Urinary bladder (tissue), 4 donors: ENCODE measurements around the gene BMERB1. TPM values are rescaled to one million over a fixed set of nuclear protein-coding genes. Genes with fewer than 3 reads are reported as not detected.

Experiments used
- DNase-seq: peaks from one replicate; pipeline ENCODE4 v3.0.0-alpha.2; 2015; ENCODE audit errors: extremely low spot score
- H3K27ac ChIP-seq: one replicate; pipeline ENCODE4 v1.5.1; 2013; ENCODE audit warnings: low read depth, mild to moderate bottlenecking, moderate library complexity
- H3K36me3 ChIP-seq: one replicate; pipeline ENCODE4 v1.6.1; 2013; ENCODE audit warnings: mild to moderate bottlenecking, moderate library complexity; ENCODE audit not compliant: insufficient read depth
- H3K4me1 ChIP-seq: one replicate; pipeline ENCODE4 v1.6.1; 2013; ENCODE audit warnings: mild to moderate bottlenecking, moderate library complexity; ENCODE audit not compliant: insufficient read depth
- H3K4me3 ChIP-seq: one replicate; pipeline ENCODE4 v1.5.1; 2013; ENCODE audit warnings: low read depth, low read length
- WGBS: extraction: QIAGEN DNeasy Blood & Tissue Kit; methylation state at CpG from one replicate; pipeline ENCODE4 v1.1.7; 2013; 5-methylcytosine and 5-hydroxymethylcytosine counted together
- polyA plus RNA-seq: library from polyadenylated mRNA; stranded (reverse); fragments of 200-250 nt; gene quantifications from one replicate; pipeline ENCODE4 v1.2.3, GENCODE V29; 2013
- total RNA-seq: library from RNA; depleted of rRNA; stranded (reverse); fragments of >200 nt; gene quantifications from one replicate; pipeline ENCODE4 v1.2.3, GENCODE V29; 2014
- donor health status: healthy with polysubstance abuse.
- donor health status: healthy.

Gene BMERB1
- total and polyA plus RNA-seq, 2 donors = 41.5 to 77.0 TPM

- no peak overlapping the region for H3K4me3 ChIP-seq
- 90% methylated on average over 4 of the region's 4 CpGs for WGBS
- H3K4me1 ChIP-seq = no peaks in the 10 kb centered on the region
- no peak overlapping the region for H3K27ac ChIP-seq
- peaks cover 10% of the 10 kb centered on the region for H3K36me3 ChIP-seq
- no peak for DNase-seq
Observed at GRCh38 chr16:15613676-15614075, 179.3 kb downstream of the BMERB1 start.

GRCh38 chr16:15616012-15616411 lies 181.6 kb downstream of the BMERB1 start:
- H3K27ac ChIP-seq = no peak overlapping the region
- H3K4me1 ChIP-seq = no peaks in the 10 kb centered on the region
- 91% methylated on average over 4 of the region's 4 CpGs for WGBS
- H3K4me3 ChIP-seq = no peak overlapping the region
- H3K36me3 ChIP-seq = peaks cover 11% of the 10 kb centered on the region
- no peak for DNase-seq

- Histone ChIP-seq H3K27ac (no peak overlapping the region), H3K4me1 (no peaks in the 10 kb centered on the region), H3K4me3 (no peak overlapping the region), H3K36me3 (peaks cover 9% of the 10 kb centered on the region)
- 92% methylated on average over 11 of the region's 11 CpGs for WGBS
- DNase-seq = no peak
Observed at GRCh38 chr16:15616475-15617165, 182.2 kb downstream of the BMERB1 start.

GRCh38 chr16:15617901-15618300 lies 183.5 kb downstream of the BMERB1 start:
- Histone ChIP-seq H3K36me3 (peaks cover 8% of the 10 kb centered on the region), H3K4me3 (no peak overlapping the region), H3K27ac (no peak overlapping the region), H3K4me1 (no peaks in the 10 kb centered on the region)
- WGBS = 96% methylated on average over 4 of the region's 4 CpGs
- DNase-seq = no peak

- H3K36me3 ChIP-seq = peaks cover 8% of the 10 kb centered on the region
- WGBS = 87% methylated on average over 4 of the region's 4 CpGs
Observed at GRCh38 chr16:15618392-15618791, 184.0 kb downstream of the BMERB1 start.

GRCh38 chr16:15620611-15621195 lies 186.3 kb downstream of the BMERB1 start:
- no peak for DNase-seq
- Histone ChIP-seq H3K36me3 (peaks cover 15% of the 10 kb centered on the region), H3K4me1 (no peaks in the 10 kb centered on the region), H3K4me3 (no peak overlapping the region), H3K27ac (no peak overlapping the region)
- WGBS = 77% methylated on average over 6 of the region's 6 CpGs

More at GRCh38 chr16:15618392-15618791, 184.0 kb downstream of the BMERB1 start:
- DNase-seq = no peak
- no peak overlapping the region for H3K4me3 ChIP-seq
- no peaks in the 10 kb centered on the region for H3K4me1 ChIP-seq
- H3K27ac ChIP-seq = no peak overlapping the region

- H3K4me3 ChIP-seq = no peak overlapping the region
- no peak for DNase-seq
- peaks cover 15% of the 10 kb centered on the region for H3K36me3 ChIP-seq
- WGBS = 83% methylated on average over 4 of the region's 4 CpGs
- H3K4me1 ChIP-seq = no peaks in the 10 kb centered on the region
- H3K27ac ChIP-seq = no peak overlapping the region
Observed at GRCh38 chr16:15621456-15621855, 187.1 kb downstream of the BMERB1 start.

- Histone ChIP-seq H3K4me3 (no peak overlapping the region), H3K27ac (no peak overlapping the region), H3K36me3 (peaks cover 17% of the 10 kb centered on the region), H3K4me1 (no peaks in the 10 kb centered on the region)
- 86% methylated on average over 8 of the region's 8 CpGs for WGBS
- no peak for DNase-seq
Observed at GRCh38 chr16:15621889-15622288, 187.5 kb downstream of the BMERB1 start.

GRCh38 chr16:15631730-15632409 lies 197.5 kb downstream of the BMERB1 start:
- H3K36me3 ChIP-seq = peaks cover 5% of the 10 kb centered on the region
- WGBS = 99% methylated on average over 2 of the region's 2 CpGs
- H3K4me3 ChIP-seq = no peak overlapping the region
- no peak for DNase-seq
- H3K27ac ChIP-seq = no peak overlapping the region
- no peaks in the 10 kb centered on the region for H3K4me1 ChIP-seq

- H3K27ac ChIP-seq = no peak overlapping the region
- DNase-seq = no peak
- no peak overlapping the region for H3K4me3 ChIP-seq
- H3K4me1 ChIP-seq = no peaks in the 10 kb centered on the region
- 94% methylated on average over 9 of the region's 9 CpGs for WGBS
- peaks cover 7% of the 10 kb centered on the region for H3K36me3 ChIP-seq
Observed at GRCh38 chr16:15635926-15636325, 201.5 kb downstream of the BMERB1 start.

- Histone ChIP-seq H3K4me3 (no peak overlapping the region), H3K27ac (no peak overlapping the region), H3K4me1 (no peaks in the 10 kb centered on the region), H3K36me3 (peaks cover 7% of the 10 kb centered on the region)
- no peak for DNase-seq
Observed at GRCh38 chr16:15636392-15636873, 202.0 kb downstream of the BMERB1 start.
